Activated CD4-positive, alpha-beta T cell treated with anti-CD3 and anti-CD28 coated beads for 4 hours (primary cell): ENCODE results near the gene CCDC88C.
A peak's percentile ranks its signal among the peaks of the same experiment; 100 is the strongest.
"Not testable (repeated sequence)": the region's sequence is repeated elsewhere in the genome, so short reads cannot be mapped to it uniquely, and the experiment has no call there.

Experiments used
- DNase-seq, 2 donors: peaks; one replicate each; pipeline ENCODE4 v3.0.0-alpha.2; 2020

The CCDC88C gene, protein sequence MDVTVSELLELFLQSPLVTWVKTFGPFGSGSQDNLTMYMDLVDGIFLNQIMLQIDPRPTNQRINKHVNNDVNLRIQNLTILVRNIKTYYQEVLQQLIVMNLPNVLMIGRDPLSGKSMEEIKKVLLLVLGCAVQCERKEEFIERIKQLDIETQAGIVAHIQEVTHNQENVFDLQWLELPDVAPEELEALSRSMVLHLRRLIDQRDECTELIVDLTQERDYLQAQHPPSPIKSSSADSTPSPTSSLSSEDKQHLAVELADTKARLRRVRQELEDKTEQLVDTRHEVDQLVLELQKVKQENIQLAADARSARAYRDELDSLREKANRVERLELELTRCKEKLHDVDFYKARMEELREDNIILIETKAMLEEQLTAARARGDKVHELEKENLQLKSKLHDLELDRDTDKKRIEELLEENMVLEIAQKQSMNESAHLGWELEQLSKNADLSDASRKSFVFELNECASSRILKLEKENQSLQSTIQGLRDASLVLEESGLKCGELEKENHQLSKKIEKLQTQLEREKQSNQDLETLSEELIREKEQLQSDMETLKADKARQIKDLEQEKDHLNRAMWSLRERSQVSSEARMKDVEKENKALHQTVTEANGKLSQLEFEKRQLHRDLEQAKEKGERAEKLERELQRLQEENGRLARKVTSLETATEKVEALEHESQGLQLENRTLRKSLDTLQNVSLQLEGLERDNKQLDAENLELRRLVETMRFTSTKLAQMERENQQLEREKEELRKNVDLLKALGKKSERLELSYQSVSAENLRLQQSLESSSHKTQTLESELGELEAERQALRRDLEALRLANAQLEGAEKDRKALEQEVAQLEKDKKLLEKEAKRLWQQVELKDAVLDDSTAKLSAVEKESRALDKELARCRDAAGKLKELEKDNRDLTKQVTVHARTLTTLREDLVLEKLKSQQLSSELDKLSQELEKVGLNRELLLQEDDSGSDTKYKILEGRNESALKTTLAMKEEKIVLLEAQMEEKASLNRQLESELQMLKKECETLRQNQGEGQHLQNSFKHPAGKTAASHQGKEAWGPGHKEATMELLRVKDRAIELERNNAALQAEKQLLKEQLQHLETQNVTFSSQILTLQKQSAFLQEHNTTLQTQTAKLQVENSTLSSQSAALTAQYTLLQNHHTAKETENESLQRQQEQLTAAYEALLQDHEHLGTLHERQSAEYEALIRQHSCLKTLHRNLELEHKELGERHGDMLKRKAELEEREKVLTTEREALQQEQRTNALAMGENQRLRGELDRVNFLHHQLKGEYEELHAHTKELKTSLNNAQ (N-terminal part only)

DNA sequence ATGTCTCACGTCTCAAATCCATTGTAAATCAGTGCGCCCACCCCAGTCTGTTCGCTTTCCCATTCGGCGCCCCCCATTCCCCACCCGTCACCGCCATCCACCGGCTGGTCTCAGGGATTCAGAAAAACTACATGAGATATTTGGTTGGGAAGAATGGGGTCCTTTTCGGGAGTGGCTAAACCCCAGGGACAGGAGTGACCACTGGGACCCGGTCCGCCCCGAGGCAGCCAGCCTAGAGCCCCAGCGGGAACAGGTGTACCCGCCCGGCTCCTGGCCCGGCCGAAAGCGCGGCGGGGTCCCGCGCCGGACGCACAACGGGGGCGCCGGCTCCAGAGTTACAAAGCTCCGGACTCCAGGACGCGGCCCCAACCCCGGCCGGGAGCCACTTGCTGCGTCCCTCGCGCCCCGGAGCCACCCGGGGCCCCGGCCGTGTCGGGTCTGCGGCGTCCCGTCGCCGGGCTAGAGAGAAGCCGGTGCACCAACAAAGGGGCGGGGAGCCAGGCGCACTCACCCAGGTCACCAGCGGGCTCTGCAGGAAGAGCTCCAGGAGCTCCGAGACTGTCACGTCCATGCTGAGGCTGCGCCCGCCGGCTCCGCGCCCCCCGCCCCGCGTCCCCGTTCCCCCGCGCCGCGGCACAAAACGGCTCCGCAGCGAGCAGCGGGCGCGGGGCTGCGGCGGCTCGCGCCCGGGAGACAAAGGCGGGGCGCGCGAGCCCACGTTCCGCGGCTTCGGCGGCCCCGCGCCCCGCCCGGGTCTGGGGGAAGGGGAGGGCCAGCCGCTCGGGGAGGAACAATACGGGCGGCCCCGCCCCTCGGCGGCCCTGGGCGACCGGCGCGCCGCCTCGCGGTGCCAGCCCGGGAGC, at the start of gene CCDC88C:
Gene CCDC88C (minus strand): TSS at position 701 of the 863 bp plus-strand sequence. CDS start 130 bp downstream, at position 571.
- DNase-seq = peak; percentile 76 to 87

DNA sequence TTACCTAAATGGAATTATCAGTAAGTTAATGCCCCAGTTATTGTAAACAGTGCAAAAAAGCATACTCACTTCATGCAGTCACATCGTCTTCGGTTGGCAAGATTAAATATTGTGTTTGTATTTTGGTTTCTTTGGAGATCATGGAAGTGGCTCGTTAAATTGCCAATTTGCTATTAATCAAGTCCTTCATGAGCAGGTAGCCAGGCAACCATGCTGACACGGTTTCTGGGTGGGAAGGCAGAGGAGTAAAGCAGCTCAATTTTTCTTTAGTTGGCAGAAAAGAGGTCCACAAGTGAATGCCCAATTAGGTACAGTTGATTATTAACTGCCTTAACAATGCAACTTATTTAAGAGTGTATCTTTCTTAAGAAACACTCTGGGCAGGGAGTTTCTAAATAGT, 48.6 kb upstream of the CCDC88C start:
- no peak for DNase-seq

DNA sequence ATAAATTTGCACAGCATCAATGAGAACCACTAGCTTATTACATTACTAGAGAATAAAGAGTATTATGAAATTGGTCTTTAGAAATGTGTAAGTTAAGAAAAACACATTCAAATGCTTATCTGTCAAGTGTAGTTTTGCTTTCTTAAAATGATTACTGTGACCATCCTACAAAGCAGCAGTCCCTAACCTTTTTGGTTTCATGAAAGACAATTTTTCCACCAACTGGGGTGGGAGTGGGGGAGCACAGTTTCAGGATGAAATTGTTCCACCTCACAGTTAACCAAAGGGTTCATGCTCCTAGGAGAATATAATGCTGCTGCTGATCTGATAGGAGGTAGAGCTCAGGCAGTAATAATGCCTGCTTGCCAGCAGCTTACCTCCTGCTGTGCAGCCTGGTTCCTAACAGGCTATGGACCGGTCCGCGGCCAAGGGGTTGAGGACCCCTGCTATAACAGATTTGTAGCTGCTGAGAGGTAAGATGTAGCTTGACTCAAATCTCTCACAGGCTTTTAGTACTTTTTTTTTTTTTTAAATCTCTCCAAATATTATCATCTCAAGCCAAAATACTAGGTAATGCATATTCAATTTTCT, 47.1 kb upstream of the CCDC88C start:
- no peak for DNase-seq

DNA sequence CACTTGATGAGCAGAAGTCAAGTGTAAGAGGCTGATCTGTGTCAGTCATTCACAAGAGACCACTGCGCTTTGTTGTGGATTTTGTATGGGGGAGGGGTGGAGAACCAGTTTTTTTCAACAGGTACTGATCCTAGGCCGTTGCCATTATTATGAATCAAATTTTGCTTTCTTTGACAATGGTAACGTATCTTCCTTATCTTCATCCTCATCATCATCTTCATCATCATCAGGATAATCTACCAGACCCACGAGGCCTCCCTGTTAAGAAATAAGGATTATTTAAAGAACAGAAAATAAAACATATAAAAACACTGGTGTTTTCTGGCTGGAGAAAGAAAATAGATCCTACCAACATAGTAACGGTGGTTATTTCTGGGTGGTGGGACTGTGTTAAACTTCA, 41.0 kb upstream of the CCDC88C start:
- DNase-seq = no peak

DNA sequence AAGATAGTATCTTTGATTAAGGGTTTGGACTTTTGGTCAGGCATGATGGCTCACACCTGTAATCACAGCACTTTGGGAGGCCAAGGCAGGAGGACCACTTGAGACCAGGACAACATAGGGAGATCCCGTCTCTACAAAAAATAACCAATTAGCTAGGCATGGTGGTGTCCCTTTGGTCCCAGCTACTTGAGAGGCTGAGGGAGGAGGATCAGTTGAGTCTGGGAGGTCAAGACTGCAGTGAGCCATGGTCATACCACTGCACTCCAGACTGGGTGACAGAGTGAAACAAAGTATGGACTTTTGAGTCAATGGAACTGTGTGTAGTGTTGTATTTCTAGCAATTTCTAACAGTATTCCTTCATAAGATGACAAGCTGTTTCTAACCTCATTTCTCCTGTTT, 38.7 kb upstream of the CCDC88C start:
- no peak for DNase-seq

DNA sequence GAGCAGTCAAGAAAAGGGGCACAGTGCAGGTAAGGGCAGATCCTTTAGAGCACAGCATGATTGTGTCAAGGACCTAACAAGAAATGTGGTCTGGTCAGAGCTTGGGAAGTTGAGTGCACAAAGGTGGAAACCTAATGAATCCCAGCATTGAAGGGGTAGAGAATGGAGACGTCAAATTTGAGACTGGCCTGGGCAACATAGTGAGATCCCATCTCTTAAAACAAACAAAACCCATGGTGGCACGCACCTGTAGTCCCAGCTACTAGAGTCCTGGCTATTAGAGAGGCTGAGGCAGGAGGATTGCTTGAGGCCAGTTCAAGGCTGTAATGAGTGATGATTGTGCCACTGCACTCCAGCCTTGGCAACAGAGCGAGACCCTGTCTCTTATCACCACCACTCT, 37.0 kb upstream of the CCDC88C start:
- no peak for DNase-seq

DNA sequence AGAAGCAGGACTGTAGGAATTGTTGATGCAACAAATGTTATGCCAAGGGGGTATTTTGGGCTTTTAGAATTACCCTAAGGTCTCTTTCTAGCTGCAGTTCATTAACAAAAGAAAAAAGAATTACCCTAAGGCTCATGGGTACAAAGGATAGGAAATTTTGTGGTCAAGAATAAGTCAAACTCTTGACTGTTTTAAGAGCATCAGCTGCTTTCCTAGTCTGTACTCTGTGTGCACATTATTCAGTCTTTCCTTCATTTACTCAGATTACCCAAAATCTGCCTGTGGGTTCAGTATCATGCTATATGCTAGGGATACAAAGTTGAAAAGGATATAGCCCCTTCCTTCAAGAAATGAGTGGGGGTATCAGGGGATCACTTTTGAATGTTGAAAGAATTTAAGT, 36.5 kb upstream of the CCDC88C start:
- DNase-seq = no peak

DNA sequence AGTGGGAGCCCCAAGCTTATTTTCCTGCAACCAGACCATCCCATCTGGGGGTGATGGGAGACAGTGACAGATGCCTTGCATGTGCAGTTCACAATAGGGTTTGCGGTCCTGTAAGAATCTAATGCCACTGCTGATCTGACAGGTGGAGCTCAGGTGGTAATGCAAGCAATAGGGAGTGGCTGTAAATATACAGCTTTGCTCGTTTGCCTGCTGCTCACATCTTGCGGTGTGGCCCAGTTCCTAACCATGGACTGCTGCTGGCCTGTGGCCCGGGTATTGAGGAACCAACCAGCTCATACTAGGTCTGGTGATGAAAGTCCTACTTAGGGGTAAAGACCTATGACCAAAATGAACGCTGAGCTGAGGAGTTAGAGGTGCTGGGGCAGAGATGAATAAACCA, 36.1 kb upstream of the CCDC88C start:
- DNase-seq = no peak

DNA sequence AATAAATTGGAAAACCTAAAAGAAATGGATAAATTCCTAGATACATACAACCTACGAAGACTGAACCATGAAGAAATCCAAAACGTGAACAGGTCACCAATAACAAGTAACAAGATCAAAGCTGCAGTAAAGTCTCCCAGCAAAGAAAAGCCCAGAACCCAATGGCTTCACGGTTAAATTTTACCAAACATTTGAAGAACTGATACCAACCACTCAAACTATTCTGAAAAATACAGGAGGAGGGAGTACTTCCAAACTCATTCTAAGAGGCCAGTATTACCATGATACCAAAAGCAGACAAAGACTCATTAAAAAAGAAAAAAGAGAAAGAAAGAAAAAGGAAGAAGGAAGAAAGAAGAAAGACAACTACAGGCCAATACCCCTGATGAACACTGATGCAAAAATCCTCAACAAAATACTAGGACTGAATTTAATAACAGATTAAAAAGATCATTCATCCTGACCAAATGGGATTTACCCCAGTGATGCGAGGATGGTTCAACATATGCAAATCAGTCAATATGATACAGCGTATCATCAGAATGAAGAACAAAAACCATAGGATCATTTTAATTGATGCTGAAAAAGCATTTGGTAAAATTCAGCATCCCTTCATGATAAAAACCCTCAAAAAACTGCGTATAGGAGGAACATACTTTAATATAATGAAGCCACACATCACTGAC, 26.9 kb upstream of the CCDC88C start:
- no peak for DNase-seq

DNA sequence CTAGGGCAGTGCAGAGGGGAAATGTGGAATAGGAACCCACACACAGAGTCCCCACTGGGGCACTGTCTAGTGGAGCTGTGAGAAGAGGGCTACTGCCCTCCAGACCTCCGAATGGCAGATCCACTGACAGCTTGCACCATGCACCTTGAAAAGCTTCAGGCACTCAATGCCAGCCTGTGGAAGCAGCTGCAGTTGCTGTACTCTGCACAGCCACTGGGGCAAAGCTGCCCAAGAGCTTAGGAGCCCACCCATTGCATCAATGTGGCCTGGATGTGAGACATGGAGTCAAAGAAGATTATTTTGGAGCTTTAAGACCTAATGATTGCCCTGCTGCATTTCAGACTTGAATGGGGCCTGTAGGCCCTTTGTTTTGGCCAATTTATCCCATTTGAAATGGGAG, 21.7 kb upstream of the CCDC88C start:
- no peak for DNase-seq

DNA sequence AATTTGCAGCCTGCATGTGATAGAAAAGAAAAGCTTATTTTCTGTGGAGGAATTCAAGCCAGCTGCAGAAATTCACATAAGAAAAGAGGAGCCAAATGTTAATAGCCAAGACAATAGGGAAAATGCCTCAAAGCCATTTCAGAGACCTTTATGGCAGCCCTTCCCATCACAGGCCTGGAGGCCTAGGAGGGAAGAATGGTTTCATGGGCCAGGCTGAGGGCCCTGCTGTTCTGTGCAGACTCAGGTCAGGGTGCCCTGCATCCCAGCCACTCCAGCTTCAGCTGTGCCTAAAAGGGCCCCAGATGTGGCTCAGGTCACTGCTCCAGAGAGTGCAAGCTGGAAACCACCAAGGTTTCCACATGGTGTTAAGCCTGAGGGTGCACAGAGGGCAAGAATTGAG, 21.2 kb upstream of the CCDC88C start:
- no peak for DNase-seq

DNA sequence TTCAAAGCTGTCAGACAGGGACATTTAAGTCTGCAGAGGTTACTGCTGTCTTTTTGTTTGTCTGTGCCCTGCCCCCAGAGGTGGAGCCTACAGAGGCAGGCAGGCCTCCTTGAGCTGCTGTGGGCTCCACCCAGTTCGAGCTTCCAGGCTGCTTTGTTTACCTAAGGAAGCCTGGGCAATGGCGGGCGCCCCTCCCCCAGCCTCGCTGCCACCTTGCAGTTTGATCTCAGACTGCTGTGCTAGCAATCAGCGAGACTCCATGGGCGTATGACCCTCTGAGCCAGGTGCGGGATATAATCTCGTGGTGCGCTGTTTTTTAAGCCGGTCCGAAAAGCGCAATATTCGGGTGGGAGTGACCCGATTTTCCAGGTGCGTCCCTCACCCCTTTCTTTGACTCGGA, 18.6 kb upstream of the CCDC88C start:
- DNase-seq = not testable (repeated sequence)

DNA sequence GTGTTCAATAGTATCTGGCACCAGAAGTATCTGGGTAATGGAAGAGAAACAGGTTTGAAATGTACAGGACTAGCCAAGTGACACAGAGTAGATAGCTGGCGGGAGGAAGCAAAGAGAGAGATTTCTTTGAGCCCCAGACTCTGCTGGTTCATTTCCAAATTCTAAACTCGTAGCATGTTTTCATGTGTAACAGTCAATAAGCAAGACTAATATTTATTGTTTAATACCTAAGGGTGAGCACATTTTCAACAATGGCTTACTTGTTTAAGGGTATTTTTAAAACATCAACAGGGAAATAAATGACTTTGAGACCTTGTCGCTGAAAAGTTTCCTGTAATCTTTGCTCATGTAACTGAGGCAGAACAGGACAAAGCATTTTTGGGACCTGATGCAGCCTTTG, 11.8 kb upstream of the CCDC88C start:
- DNase-seq = no peak

DNA sequence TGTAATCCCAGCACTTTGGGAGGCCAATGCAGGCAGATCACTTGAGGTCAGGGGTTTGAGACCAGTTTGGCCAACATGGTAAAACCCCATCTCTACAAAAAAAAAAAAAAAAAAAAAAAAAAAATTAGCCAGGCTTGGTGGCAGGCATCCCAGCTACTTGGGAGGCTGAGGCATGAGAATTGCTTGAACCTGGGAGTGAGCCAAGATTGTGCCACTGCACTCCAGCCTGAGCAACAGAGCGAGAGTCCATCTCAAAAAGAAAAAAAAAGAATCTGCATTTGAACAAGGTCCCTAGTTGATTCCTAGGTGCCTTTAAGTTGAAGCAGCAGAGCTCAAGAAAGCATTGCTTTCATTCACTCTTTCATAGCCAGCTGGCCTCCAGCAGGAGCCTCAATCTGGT, 11.3 kb upstream of the CCDC88C start:
- DNase-seq = not testable (repeated sequence)

DNA sequence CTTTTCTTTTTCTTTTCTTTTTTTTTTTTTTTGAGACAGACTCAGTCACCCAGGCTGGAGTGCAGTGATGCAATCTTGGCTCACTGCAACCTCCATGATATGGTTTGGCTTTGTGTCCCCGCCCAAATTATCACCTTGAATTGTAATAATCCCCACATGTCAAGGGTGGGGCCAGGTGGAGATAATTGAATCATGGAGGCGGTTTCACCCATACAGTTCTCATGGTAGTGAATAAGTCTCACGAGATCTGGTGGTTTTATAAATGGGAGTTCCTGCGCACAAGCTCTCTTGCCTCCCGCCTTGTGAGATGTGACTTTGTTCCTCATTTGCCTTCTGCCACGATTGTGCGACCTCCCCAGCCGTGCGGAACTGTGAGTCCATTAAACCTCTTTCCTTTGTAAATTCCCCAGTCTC, 7.9 kb upstream of the CCDC88C start:
- not testable (repeated sequence) for DNase-seq

DNA sequence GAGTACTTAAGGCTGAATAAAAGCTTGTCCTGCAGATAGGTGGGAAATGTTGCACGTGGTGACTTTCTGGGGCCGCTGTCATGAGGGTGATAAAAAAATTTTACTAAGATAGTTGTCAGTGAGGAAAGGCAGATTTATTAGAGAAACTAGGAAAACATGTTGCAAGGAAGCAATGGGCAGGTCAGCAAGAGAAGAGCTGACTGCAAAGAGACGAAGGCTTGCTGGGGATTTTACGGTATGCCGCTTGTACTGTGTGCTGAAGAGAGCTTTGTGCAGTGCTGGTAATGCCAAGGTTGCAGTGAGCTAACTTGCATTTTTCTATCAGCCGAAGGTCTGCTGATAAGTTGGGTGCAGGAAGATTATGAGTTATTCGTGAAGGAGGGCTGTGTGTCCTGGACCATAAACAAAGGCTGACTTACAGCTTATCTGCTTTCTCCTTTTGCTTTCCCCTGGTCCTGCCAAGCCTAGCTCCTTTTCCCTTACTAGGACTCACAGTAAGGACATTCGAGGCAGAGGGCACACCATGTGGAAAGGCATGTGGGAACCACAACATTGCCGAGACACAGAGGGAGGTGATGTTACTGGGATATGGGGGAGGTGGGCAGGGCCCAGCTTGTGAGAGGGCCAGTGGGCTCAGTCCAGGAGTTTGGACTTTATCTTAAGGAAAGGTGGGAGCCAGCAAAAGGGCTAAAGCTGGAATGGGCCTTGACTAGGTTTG, 7.4 kb upstream of the CCDC88C start:
- no peak for DNase-seq

DNA sequence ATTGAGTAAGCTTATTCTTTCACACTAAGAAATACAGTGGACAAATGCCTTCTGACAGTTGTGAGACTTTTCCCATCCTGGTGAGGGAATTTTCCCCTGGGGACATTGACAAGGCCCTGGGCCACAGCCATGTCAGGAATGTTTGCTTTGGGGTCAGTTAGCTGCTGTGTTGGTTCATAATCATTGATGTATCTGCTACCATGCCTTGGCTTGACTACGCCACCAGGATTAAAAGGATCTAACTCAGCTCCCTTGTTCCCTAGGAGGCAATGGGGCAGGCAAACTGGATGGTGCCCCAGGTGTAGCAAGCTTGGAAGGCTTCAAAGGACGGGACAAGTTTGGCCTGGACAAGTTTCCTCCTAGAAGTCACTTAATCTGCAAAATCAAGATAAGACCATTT, 3.1 kb upstream of the CCDC88C start:
- DNase-seq = no peak

DNA sequence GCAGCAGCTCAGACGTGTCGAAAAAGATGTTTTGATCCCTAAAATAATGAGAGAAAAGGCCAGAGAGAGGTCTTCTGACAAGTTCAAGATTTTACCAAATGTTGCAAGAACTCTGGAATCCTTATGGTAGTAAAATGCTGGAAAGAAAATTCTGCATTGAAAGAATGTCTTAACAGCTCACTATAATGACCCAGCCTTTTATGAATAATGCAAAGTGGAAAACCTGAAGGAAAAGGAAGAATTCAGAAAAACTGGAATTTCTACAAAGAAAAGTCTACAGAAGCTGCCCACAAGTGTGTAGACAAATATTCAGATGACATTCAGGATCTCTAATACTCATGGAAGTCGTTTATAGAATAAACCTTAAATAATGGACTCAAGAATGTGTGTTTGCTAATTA, 1.8 kb upstream of the CCDC88C start:
- DNase-seq = no peak

DNA sequence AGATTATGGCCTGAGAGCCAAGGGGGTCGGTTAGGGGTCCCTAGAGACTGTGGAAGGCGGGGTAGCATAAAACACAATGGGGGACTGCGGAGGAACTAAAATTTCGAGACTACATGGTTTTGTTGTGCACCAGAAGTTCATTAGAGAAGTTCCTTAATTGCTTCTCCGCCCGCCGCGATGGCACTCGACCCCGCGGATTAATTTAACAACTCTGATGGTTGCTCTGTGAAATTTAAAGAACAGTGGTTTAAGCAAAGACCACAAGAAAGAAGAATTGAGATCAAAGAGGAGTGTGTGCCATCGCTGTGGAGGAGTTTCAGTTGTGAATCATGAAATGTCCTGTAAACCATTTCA, 1.4 kb upstream of the CCDC88C start:
- peak in 1 of 2 donors; percentile 65 for DNase-seq

DNA sequence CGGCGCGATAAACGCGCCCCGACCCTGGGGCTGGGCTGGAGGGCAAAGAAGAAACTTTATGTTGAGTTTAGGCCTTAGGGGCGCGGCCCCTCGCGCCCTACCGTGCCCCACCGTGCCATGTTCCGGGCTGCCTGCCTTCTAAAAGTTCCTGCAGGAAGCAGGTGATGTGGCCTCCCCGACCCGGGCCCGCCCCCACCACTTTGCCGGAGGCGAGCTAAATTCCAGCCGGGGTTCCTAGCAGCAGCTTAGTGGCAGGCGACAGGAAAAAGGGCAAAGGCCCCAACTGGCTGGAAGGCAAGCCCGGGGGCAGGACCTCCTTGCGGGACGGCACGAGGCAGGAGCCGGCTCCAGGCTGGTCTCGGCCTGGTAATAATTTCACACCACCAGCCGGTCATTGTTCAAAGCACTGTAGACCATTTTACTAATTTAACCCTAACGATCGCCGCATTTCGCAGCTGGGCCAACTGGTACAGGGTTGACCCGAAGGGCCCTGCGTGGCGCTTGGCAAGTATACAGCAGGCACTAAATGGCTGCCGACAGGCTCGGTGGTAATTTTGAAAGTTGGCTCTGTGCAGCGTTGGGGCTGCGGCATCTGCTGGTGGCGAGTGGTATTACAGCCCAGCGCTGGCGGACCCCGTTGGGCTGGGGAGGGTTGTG, 895 bp upstream of the CCDC88C start:
- peak; percentile 78 to 85 for DNase-seq
